Effector memory CD4-positive, alpha-beta T cell (primary cell): Measurements from ENCODE around the gene HIVEP1.

ENCODE experiments used
- DNase-seq, 3 donors: peaks; one replicate each; pipeline ENCODE4 v3.0.0-alpha.2; 2020
- H3K27ac ChIP-seq: 2 replicates; pipeline ENCODE4 v1.7.0; 2013; ENCODE audit warnings: mild to moderate bottlenecking, low read length, moderate library complexity; ENCODE audit not compliant: insufficient read depth, poor library complexity, severe bottlenecking
- H3K27me3 ChIP-seq: replicated peaks from 2 replicates; pipeline ENCODE4 v1.7.0; 2013; ENCODE audit warnings: mild to moderate bottlenecking, low read length; ENCODE audit not compliant: insufficient read depth, control insufficient read depth, poor library complexity, severe bottlenecking
- H3K36me3 ChIP-seq: 2 replicates; pipeline ENCODE4 v1.7.0; 2013; ENCODE audit warnings: mild to moderate bottlenecking, low read length, moderate library complexity; ENCODE audit not compliant: control insufficient read depth, insufficient read depth
- H3K4me1 ChIP-seq: 2 replicates; pipeline ENCODE4 v1.7.0; 2013; ENCODE audit warnings: low read length, mild to moderate bottlenecking; ENCODE audit not compliant: control insufficient read depth, insufficient read depth, poor library complexity, severe bottlenecking
- H3K4me3 ChIP-seq: 2 replicates; pipeline ENCODE4 v1.7.0; 2013; ENCODE audit warnings: low read length, low read depth, mild to moderate bottlenecking; ENCODE audit not compliant: insufficient read depth, poor library complexity, severe bottlenecking
- H3K9me3 ChIP-seq: 2 replicates; pipeline ENCODE4 v1.7.0; 2013; ENCODE audit warnings: mild to moderate bottlenecking, low read length, moderate library complexity; ENCODE audit not compliant: control insufficient read depth

The HIVEP1 gene

GRCh38 chr6:12028213-12028612 is 16.1 kb downstream of the HIVEP1 start:
- no peak for DNase-seq
- no peaks in the 10 kb centered on the region for H3K4me1 ChIP-seq
- no peak overlapping the region for H3K27ac ChIP-seq
- no peak overlapping the region for H3K4me3 ChIP-seq
- H3K27me3 ChIP-seq: no peaks in the 10 kb centered on the region
- peaks cover 8% of the 10 kb centered on the region for H3K9me3 ChIP-seq
- H3K36me3 ChIP-seq: peaks cover 3% of the 10 kb centered on the region

- Histone ChIP-seq H3K9me3 (peaks cover 8% of the 10 kb centered on the region), H3K27me3 (no peaks in the 10 kb centered on the region), H3K27ac (no peak overlapping the region), H3K4me1 (no peaks in the 10 kb centered on the region), H3K4me3 (no peak overlapping the region), H3K36me3 (peaks cover 3% of the 10 kb centered on the region)
- no peak for DNase-seq
Observed at GRCh38 chr6:12029979-12030737, 18.0 kb downstream of the HIVEP1 start.

GRCh38 chr6:12030993-12031550 is 19.0 kb downstream of the HIVEP1 start:
- no peak for DNase-seq
- Histone ChIP-seq H3K9me3 (peaks cover 8% of the 10 kb centered on the region), H3K27ac (no peak overlapping the region), H3K36me3 (peaks cover 3% of the 10 kb centered on the region), H3K4me1 (no peaks in the 10 kb centered on the region), H3K27me3 (no peaks in the 10 kb centered on the region), H3K4me3 (no peak overlapping the region)

- H3K4me3 ChIP-seq: no peak overlapping the region
- H3K36me3 ChIP-seq: peaks cover 3% of the 10 kb centered on the region
- no peak overlapping the region for H3K27ac ChIP-seq
- peaks cover 8% of the 10 kb centered on the region for H3K9me3 ChIP-seq
- peaks cover 12% of the 10 kb centered on the region for H3K4me1 ChIP-seq
- no peaks in the 10 kb centered on the region for H3K27me3 ChIP-seq
- DNase-seq: no peak
Observed at GRCh38 chr6:12032783-12033573, 20.9 kb downstream of the HIVEP1 start.

- no peak for DNase-seq
- no peak overlapping the region for H3K27ac ChIP-seq
- H3K9me3 ChIP-seq: peaks cover 8% of the 10 kb centered on the region
- H3K27me3 ChIP-seq: no peaks in the 10 kb centered on the region
- H3K4me3 ChIP-seq: no peak overlapping the region
- H3K36me3 ChIP-seq: peaks cover 3% of the 10 kb centered on the region
- peaks cover 12% of the 10 kb centered on the region for H3K4me1 ChIP-seq
Observed at GRCh38 chr6:12033770-12034169, 21.7 kb downstream of the HIVEP1 start.

GRCh38 chr6:12034349-12034748 is 22.2 kb downstream of the HIVEP1 start:
- H3K9me3 ChIP-seq: peaks cover 8% of the 10 kb centered on the region
- no peaks in the 10 kb centered on the region for H3K27me3 ChIP-seq
- peaks cover 12% of the 10 kb centered on the region for H3K4me1 ChIP-seq
- no peak overlapping the region for H3K4me3 ChIP-seq
- DNase-seq: no peak
- no peak overlapping the region for H3K27ac ChIP-seq
- peaks cover 3% of the 10 kb centered on the region for H3K36me3 ChIP-seq

GRCh38 chr6:12034837-12035236 is 22.7 kb downstream of the HIVEP1 start:
- no peaks in the 10 kb centered on the region for H3K27me3 ChIP-seq
- H3K36me3 ChIP-seq: peaks cover 3% of the 10 kb centered on the region
- H3K9me3 ChIP-seq: peaks cover 5% of the 10 kb centered on the region
- no peak for DNase-seq
- H3K4me3 ChIP-seq: no peak overlapping the region
- peaks cover 12% of the 10 kb centered on the region for H3K4me1 ChIP-seq
- H3K27ac ChIP-seq: no peak overlapping the region

- Histone ChIP-seq H3K27me3 (no peaks in the 10 kb centered on the region), H3K4me1 (peaks cover 12% of the 10 kb centered on the region), H3K9me3 (no peaks in the 10 kb centered on the region), H3K27ac (no peak overlapping the region), H3K4me3 (no peak overlapping the region), H3K36me3 (no peaks in the 10 kb centered on the region)
- DNase-seq: no peak
Observed at GRCh38 chr6:12036766-12037165, 24.7 kb downstream of the HIVEP1 start.

- Histone ChIP-seq H3K36me3 (no peaks in the 10 kb centered on the region), H3K9me3 (no peaks in the 10 kb centered on the region), H3K4me3 (no peak overlapping the region), H3K4me1 (peaks cover 12% of the 10 kb centered on the region), H3K27ac (no peak overlapping the region), H3K27me3 (no peaks in the 10 kb centered on the region)
- no peak for DNase-seq
Observed at GRCh38 chr6:12037798-12038197, 25.7 kb downstream of the HIVEP1 start.
